GM12878 (cell line): Measurements from ENCODE around the gene CIROP. TPM values are rescaled to one million over a fixed set of nuclear protein-coding genes. Genes with fewer than 3 reads are reported as not detected.

Source experiments
- ATAC-seq: fragments of 200-7000 bp; cut with Tn5 transposase; 3 replicates; pipeline ENCODE4 v1.9.1; 2020; ENCODE audit warnings: mild to moderate bottlenecking, moderate library complexity
- BruUV-seq: library from RNA; stranded (reverse); fragments of 400-500 nt; replicated peaks from 2 replicates; lab custom pipeline; 2021; lab: Mats Ljungman, UMichigan
- CTCF ChIA-PET: fragments of 300-600 bp; sonication (Branson Sonifier 250); formaldehyde crosslinking; extraction: SDS; loops from one replicate; lab custom pipeline; 2021; ENCODE audit warnings: inconsistent platforms; lab: Yijun Ruan, JAX
- POLR2A ChIA-PET: fragments of 350-600 bp; formaldehyde crosslinking; extraction: SDS; loops from one replicate; lab custom pipeline; 2021; ENCODE audit warnings: inconsistent platforms; lab: Charles Lee
- RAD21 ChIA-PET: fragments of 300-600 bp; sonication (Branson Sonifier 250); formaldehyde crosslinking; loops from one replicate; lab custom pipeline; 2023; ENCODE audit warnings: antibody characterized with exemption; ENCODE audit not compliant: unreplicated experiment; lab: Charles Lee
- SMC1A ChIA-PET: fragments of 300-600 bp; sonication (Branson Sonifier 250); formaldehyde crosslinking; loops from one replicate; lab custom pipeline; 2023; ENCODE audit not compliant: unreplicated experiment, uncharacterized antibody; lab: Charles Lee
- DNase-seq: peaks from one replicate; pipeline ENCODE4 v3.0.0-alpha.2; 2011; ENCODE audit warnings: low read depth, low spot score
- FAIRE-seq: peaks from 3 replicates; lab custom pipeline; 2011; peaks lifted over from hg19 to GRCh38; lab: Jason Lieb, UNC
- H2AFZ ChIP-seq: 2 replicates; pipeline ENCODE4 v1.6.0; 2011; ENCODE audit warnings: low read depth, low read length, control low read depth; ENCODE audit not compliant: control insufficient read depth
- H3K27ac ChIP-seq: 2 replicates; pipeline ENCODE4 v1.5.1; 2011; ENCODE audit warnings: control low read depth; ENCODE audit not compliant: control insufficient read depth, insufficient read depth
- H3K27me3 ChIP-seq, 2 experiments: replicated peaks in 1 of 2; 2 replicates each; pipeline versions ENCODE4 v1.6.0 to v1.6.1; 2011; ENCODE audit warnings: low read length in 1 of 2; ENCODE audit not compliant: control insufficient read depth in 2 of 2, insufficient read depth in 2 of 2
- H3K36me3 ChIP-seq, 2 experiments: 2 replicates each; pipeline ENCODE4 v1.5.1; 2011; ENCODE audit warnings: low read length in 1 of 2; ENCODE audit not compliant: control insufficient read depth in 2 of 2, insufficient read depth in 2 of 2
- H3K4me1 ChIP-seq: 2 replicates; pipeline ENCODE4 v1.6.1; 2011; ENCODE audit warnings: mild to moderate bottlenecking, low read length, moderate library complexity, mixed read lengths; ENCODE audit not compliant: control insufficient read depth, insufficient read depth
- H3K4me2 ChIP-seq: 2 replicates; pipeline ENCODE4 v1.6.0; 2011; ENCODE audit warnings: control low read depth; ENCODE audit not compliant: control insufficient read depth, insufficient read depth
- H3K4me3 ChIP-seq: fragments of 200-600 bp; sonication (generic); 2 replicates; pipeline ENCODE4 v1.5.1; 2016
- H3K79me2 ChIP-seq: 2 replicates; pipeline ENCODE4 v1.6.0; 2011; ENCODE audit warnings: low read length; ENCODE audit not compliant: control insufficient read depth, insufficient read depth
- H3K9ac ChIP-seq: 2 replicates; pipeline ENCODE4 v1.8.0; 2011; ENCODE audit warnings: low read length, control low read depth, mixed read lengths; ENCODE audit not compliant: control insufficient read depth, insufficient read depth
- H3K9me3 ChIP-seq: replicated peaks from 3 replicates; pipeline ENCODE4 v1.5.1; 2011; ENCODE audit warnings: mild to moderate bottlenecking, low read length; ENCODE audit not compliant: control insufficient read depth, insufficient read depth
- H4K20me1 ChIP-seq: 2 replicates; pipeline ENCODE4 v1.6.0; 2011; ENCODE audit not compliant: control insufficient read depth, insufficient read depth
- BCL11A ChIP-seq: IDR thresholded peaks from 2 replicates; pipeline ENCODE4 v1.6.1; 2011; ENCODE audit warnings: low read depth, low read length
- BCL3 ChIP-seq: IDR thresholded peaks from 2 replicates; pipeline ENCODE4 v1.6.1; 2011; ENCODE audit warnings: borderline replicate concordance, low read depth, mild to moderate bottlenecking, moderate library complexity, low read length; ENCODE audit not compliant: insufficient read depth, poor library complexity, severe bottlenecking
- EP300 ChIP-seq, 2 experiments: fragments of 150-350 bp in 1 of 2; IDR thresholded peaks; 2 replicates each; pipeline ENCODE4 v1.6.1; 2011 to 2012; ENCODE audit warnings: low read depth in 2 of 2, low read length in 2 of 2, borderline replicate concordance in 1 of 2, improper control_type of control experiment in 1 of 2, inconsistent platforms in 1 of 2; ENCODE audit not compliant: control insufficient read depth in 1 of 2
- GABPA ChIP-seq: IDR thresholded peaks from 2 replicates; pipeline ENCODE4 v1.6.1; 2014; ENCODE audit warnings: antibody characterized with exemption, low read depth, mild to moderate bottlenecking, inconsistent platforms
- POLR2A ChIP-seq: IDR thresholded peaks from 2 replicates; pipeline ENCODE4 v1.6.1; 2011; ENCODE audit warnings: low read depth, mild to moderate bottlenecking, low read length
- RBBP5 ChIP-seq: fragments of 200-600 bp; sonication (generic); conservative IDR thresholded peaks from 2 replicates; pipeline ENCODE4 v1.6.1; 2016
- ZNF207 ChIP-seq: fragments of 450-650 bp; IDR thresholded peaks from 2 replicates; pipeline ENCODE4 v1.6.1; 2014; ENCODE audit warnings: antibody characterized with exemption, mild to moderate bottlenecking, borderline replicate concordance
- WGBS: methylation state at CpG from one replicate; pipeline ENCODE4 v1.1.6; 2016; ENCODE audit warnings: low lambda C conversion rate; ENCODE audit not compliant: insufficient replicate concordance, insufficient coverage; ENCODE audit errors: missing lambda C conversion rate; 5-methylcytosine and 5-hydroxymethylcytosine counted together
- in situ Hi-C: fragments of 300-500 bp; cut with MboI; formaldehyde crosslinking; loops from 9 replicates; pipeline ENCODE4 v1.14.3; 2018; ENCODE audit warnings: mixed read lengths
- intact Hi-C: fragments of 100-400 bp; cut with micrococcal nuclease; formaldehyde crosslinking; loops from one replicate; pipeline ENCODE4 v1.14.2; 2022; ENCODE audit not compliant: unreplicated experiment
- polyA plus RNA-seq, 11 experiments: library from polyadenylated mRNA; depleted of rRNA in 4 of 11; unstranded in 6 of 11; stranded (reverse) in 5 of 11; fragments of >200 nt; fragmentation: Nextera tagmentation in 4 of 11; fragmentation: Illumina TruSeq in 1 of 11; extraction: Ambion mirVana in 4 of 11; extraction: Trizol in 1 of 11; gene quantifications; 1 replicate in 1 of 11; 2 replicates in 10 of 11; pipeline versions ENCODE4 v1.2.1 to v1.2.3, GENCODE V29; 2011 to 2016; ENCODE audit warnings: inconsistent platforms in 2 of 11, missing spikeins in 2 of 11, low read depth in 1 of 11
- total RNA-seq, 4 experiments: library from RNA; depleted of rRNA in 3 of 4; stranded (reverse); fragments of >200 nt in 3 of 4; fragmentation: Illumina TruSeq in 1 of 4; extraction: Trizol in 1 of 4; gene quantifications; 2 replicates each; pipeline versions ENCODE4 v1.2.1 to v1.2.3, GENCODE V29; 2013 to 2021

The CIROP gene
- total and polyA plus RNA-seq, 10 of the 15 experiments (the other 5 are each of a cell fraction or from before 2014, with no cell fraction given), result not detected

GRCh38 chr14:23071921-23072539 lies 32.8 kb downstream of the CIROP start:
- Histone ChIP-seq H3K4me2 (no peak overlapping the region), H4K20me1 (0 out of 2 replicates have a peak, but pooled peaks cover 6% of the 10 kb centered on the region), H3K27ac (no peak overlapping the region), H3K79me2 (peaks cover 32% of the 10 kb centered on the region), H3K27me3 (no peaks in the 10 kb centered on the region), H3K9me3 (no peaks in the 10 kb centered on the region), H3K36me3 (peaks cover 16 to 36% of the 10 kb centered on the region in 2 experiments), H3K4me3 (no peak overlapping the region), H3K4me1 (peaks cover 11% of the 10 kb centered on the region; the same call in 1 of the 2 replicates), H3K9ac (no peak overlapping the region), H2AFZ (no peak overlapping the region)
- ChIA-PET CTCF (interaction anchor here (0.6 to 3.7 kb wide), 24 partner anchors 9 to 231 kb away, joined by 3 to 36 read pairs (median 6); partner anchors contain the start of genes ACIN1, AJUBA, C14orf119 and CDH24), POLR2A (interaction anchor here (0.8 to 3.7 kb wide), 4 partner anchors 23 to 183 kb away, joined by 3 to 19 read pairs (median 4); partner anchors contain the start of genes ACIN1 and C14orf119), SMC1A (interaction anchor here (0.8 to 3.2 kb wide), 10 partner anchors 9 to 249 kb away, joined by 3 to 13 read pairs (median 4); partner anchors contain the start of genes ACIN1, C14orf119 and PABPN1), RAD21 (interaction anchor here (1.0 to 2.3 kb wide), 10 partner anchors 14 to 142 kb away, joined by 3 to 23 read pairs (median 4); partner anchors contain the start of genes ACIN1, C14orf119 and CDH24)
- BruUV-seq, result no TSS peak
- TF ChIP-seq GABPA, result no peak
- TF ChIP-seq POLR2A, result no peak
- TF ChIP-seq EP300 (IDR thresholded peaks at IDR 0.05; ENCODE audit: borderline replicate concordance in 1 of 2, control insufficient read depth in 1 of 2, low read depth in 2 of 2, low read length in 2 of 2), result no peak
- TF ChIP-seq ZNF207, result no peak
- TF ChIP-seq BCL11A, result no peak
- TF ChIP-seq BCL3, result no peak
- TF ChIP-seq RBBP5, result no peak
- FAIRE-seq (no peak), ATAC-seq (no peak), DNase-seq (no peak)
- 98% methylated on average over 5 of the region's 5 CpGs for WGBS
- in situ Hi-C loops (no loop called here), intact Hi-C loops (no loop called here)
